Transverse colon (tissue), 4 donors: Measurements from ENCODE around the gene SP100. TPM values are rescaled to one million over a fixed set of nuclear protein-coding genes. Genes with fewer than 3 reads are reported as not detected.

Experiments
- DNase-seq: peaks from one replicate; pipeline ENCODE4 v3.0.0-alpha.2; 2019
- H3K27ac ChIP-seq, 4 donors: fragments of 200-600 bp; sonication (generic); 2 replicates each; pipeline ENCODE4 v1.5.1; 2016 to 2018; ENCODE audit warnings: inconsistent platforms in 4 of 4
- H3K27me3 ChIP-seq: fragments of 200-600 bp; sonication (generic); 2 replicates; pipeline ENCODE4 v1.5.1; 2017; ENCODE audit warnings: inconsistent platforms
- H3K36me3 ChIP-seq, 4 donors: fragments of 200-600 bp; sonication (generic); 2 replicates each; pipeline ENCODE4 v1.5.1; 2017 to 2019; ENCODE audit warnings: inconsistent platforms in 4 of 4
- H3K4me1 ChIP-seq, 4 donors: fragments of 200-600 bp; sonication (generic); 2 replicates each; pipeline ENCODE4 v1.5.1; 2017 to 2020; ENCODE audit warnings: inconsistent platforms in 4 of 4
- H3K4me3 ChIP-seq, 4 donors: fragments of 200-600 bp; sonication (generic); 1 replicate in 1 of 4; 2 replicates in 3 of 4; pipeline versions ENCODE4 v1.5.1 to v1.6.1; 2017 to 2019; ENCODE audit warnings: inconsistent platforms in 4 of 4
- H3K9me3 ChIP-seq, 2 donors: fragments of 200-600 bp; sonication (generic); 2 replicates each; pipeline ENCODE4 v1.5.1; 2017 to 2019; ENCODE audit warnings: inconsistent platforms in 2 of 2
- CTCF ChIP-seq, 5 experiments: fragments of 200-600 bp in 3 of 5; fragments of 450-650 bp in 2 of 5; sonication (generic) in 3 of 5; IDR thresholded peaks; 1 replicate in 2 of 5; 2 replicates in 3 of 5; pipeline ENCODE4 v1.5.1; 2016 to 2017; ENCODE audit warnings: antibody characterized with exemption in 5 of 5, inconsistent platforms in 3 of 5, mild to moderate bottlenecking in 2 of 5, moderate library complexity in 1 of 5
- EP300 ChIP-seq: sonication (generic); formaldehyde crosslinking; IDR thresholded peaks from one replicate; pipeline ENCODE4 v1.6.1; 2017; ENCODE audit warnings: antibody characterized with exemption, low read depth
- POLR2A ChIP-seq: fragments of 450-650 bp; IDR thresholded peaks from one replicate; pipeline ENCODE4 v1.6.1; 2016; ENCODE audit warnings: antibody characterized with exemption, mild to moderate bottlenecking, moderate library complexity
- POLR2AphosphoS5 ChIP-seq, 3 donors: sonication (generic); formaldehyde crosslinking; IDR thresholded peaks; one replicate each; pipeline ENCODE4 v1.6.1; 2016; ENCODE audit warnings: antibody characterized with exemption in 3 of 3
- WGBS, 2 donors: methylation state at CpG; one replicate each; pipeline ENCODE4 v1.1.5; 2018; ENCODE audit warnings: low coverage in 1 of 2; 5-methylcytosine and 5-hydroxymethylcytosine counted together
- in situ Hi-C, 4 donors: fragments of 200-750 bp; cut with MboI; loops; one replicate each; pipeline versions ENCODE4 v1.15.0 to v1.15.1; 2017; ENCODE audit warnings: low sequenced_read_pairs in 3 of 4, low pct_ligation_motif_present in 1 of 4, low pct_unique_long_range_greater_than_20kb in 1 of 4
- intact Hi-C: fragments of 100-400 bp; cut with DNase I; formaldehyde crosslinking; loops from one replicate; pipeline ENCODE4 v1.15.1; 2023; ENCODE audit warnings: low total_unique reads
- small RNA-seq, 4 donors: library from RNA; depleted of rRNA; stranded (forward); fragments of <200 nt; gene quantifications; one replicate each; pipeline ENCODE3, GENCODE V24; 2016
- total RNA-seq, 4 donors: library from RNA; depleted of rRNA; stranded (reverse); fragments of >200 nt; gene quantifications; one replicate each; pipeline ENCODE4 v1.1.0, GENCODE V29; 2016

Gene SP100
- total RNA-seq, 4 donors from 2014 or later: 44.6 to 252 (median 99.7) TPM

DNA sequence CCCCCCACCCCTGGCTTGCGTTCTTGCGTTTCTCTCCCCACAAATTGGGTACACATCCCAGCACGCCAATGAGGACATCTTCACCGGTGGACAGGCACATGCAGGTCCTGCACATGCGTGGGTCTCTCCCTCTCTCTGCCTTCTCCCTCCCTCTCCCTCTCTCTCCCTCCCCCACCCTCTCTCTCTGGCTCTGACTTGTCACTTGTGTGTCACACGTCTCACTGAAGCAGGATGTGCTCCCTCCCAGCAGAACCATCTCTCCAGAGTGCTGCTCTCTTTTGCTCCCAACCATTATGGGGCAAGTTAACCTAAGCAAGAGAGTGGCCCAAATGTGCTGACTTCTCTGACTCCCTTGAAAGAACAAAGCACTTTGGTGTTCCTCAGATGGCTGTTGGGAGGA is 175.8 kb downstream of the SP100 start:
- Histone ChIP-seq H3K4me3 (no peak overlapping the region), H3K36me3 (no peaks in the 10 kb centered on the region), H3K27ac (no peak overlapping the region), H3K9me3 (no peaks in the 10 kb centered on the region), H3K4me1 (no peaks in the 10 kb centered on the region), H3K27me3 (no peaks in the 10 kb centered on the region)
- no peak for DNase-seq
- 79 to 82% methylated on average over 6 of the region's 6 CpGs for WGBS, 2 donors
- intact Hi-C loops: no loop called here
- no peak for TF ChIP-seq EP300
- TF ChIP-seq POLR2AphosphoS5 (IDR thresholded peaks at IDR 0.05): no peak
- no peak for TF ChIP-seq POLR2A
- no peak for TF ChIP-seq CTCF (IDR thresholded peaks at IDR 0.05)
- in situ Hi-C loops: no loop called here

GRCh38 chr2:230592775-230593174 is 176.8 kb downstream of the SP100 start:
- in situ Hi-C loops: no loop called here
- no peak overlapping the region for H3K27ac ChIP-seq
- intact Hi-C loops: no loop called here
- TF ChIP-seq POLR2AphosphoS5 (IDR thresholded peaks at IDR 0.05) (no peak), EP300 (no peak)
- WGBS, 2 donors: 69 to 89% methylated on average over 1 to 4 of the region's 4 CpGs
- no peaks in the 10 kb centered on the region for H3K4me1 ChIP-seq
- DNase-seq: no peak
- H3K27me3 ChIP-seq: no peaks in the 10 kb centered on the region
- H3K36me3 ChIP-seq: no peaks in the 10 kb centered on the region
- no peak overlapping the region for H3K4me3 ChIP-seq
- H3K9me3 ChIP-seq: no peaks in the 10 kb centered on the region

Small RNA genes within 50 kb of the gene (small RNA-seq; reads per million reads assigned to genes)
- gene HMGB1P3 (0 reads per million in 4 donors), gene RN7SL834P (0 reads per million in 4 donors), gene RNU6-451P (0 reads per million in 4 donors)

Other genes with a start within 250 kb of the SP100 start
- gene SP110, start 196.2 kb upstream of the SP100 start, total RNA-seq: 10 to 100 TPM; 15.0 to 38.4 (median 29.5) TPM
- gene SP140, start 190.5 kb upstream of the SP100 start, total RNA-seq: 10 to 100 TPM in 1 of 4 donors, 1 to 10 TPM in 3; 2.6 to 12.7 (median 7.3) TPM
- 10 to 100 TPM in 2 of 4 donors, 1 to 10 TPM in 2; 6.8 to 32.9 (median 17.9) TPM for gene SP140L, start 89.0 kb upstream of the SP100 start, total RNA-seq